Left hindlimb (tissue), 1 donor: Measurements from ENCODE around the gene PCDHGB6.
A peak's percentile ranks its signal among the peaks of the same experiment; 100 is the strongest.
"Not testable (repeated sequence)": the region's sequence is repeated elsewhere in the genome, so short reads cannot be mapped to it uniquely, and the experiment has no call there.

ENCODE experiments used
- DNase-seq: peaks from one replicate; pipeline ENCODE4 v3.0.0-alpha.2; 2018

The PCDHGB6 gene

GRCh38 chr5:141419074-141419880, 11.5 kb downstream of the PCDHGB6 start:
- no peak for DNase-seq

GRCh38 chr5:141420855-141421488, 13.2 kb downstream of the PCDHGB6 start, which contains the start of gene PCDHGA11:
Gene PCDHGA11, plus strand, starts transcription at chr5:141421051. Its CDS starts 177 bp downstream, at chr5:141421228.
- no peak for DNase-seq

- DNase-seq = no peak
These were observed 13.7 kb downstream of the PCDHGB6 start for GRCh38 chr5:141421489-141421855.

DNA sequence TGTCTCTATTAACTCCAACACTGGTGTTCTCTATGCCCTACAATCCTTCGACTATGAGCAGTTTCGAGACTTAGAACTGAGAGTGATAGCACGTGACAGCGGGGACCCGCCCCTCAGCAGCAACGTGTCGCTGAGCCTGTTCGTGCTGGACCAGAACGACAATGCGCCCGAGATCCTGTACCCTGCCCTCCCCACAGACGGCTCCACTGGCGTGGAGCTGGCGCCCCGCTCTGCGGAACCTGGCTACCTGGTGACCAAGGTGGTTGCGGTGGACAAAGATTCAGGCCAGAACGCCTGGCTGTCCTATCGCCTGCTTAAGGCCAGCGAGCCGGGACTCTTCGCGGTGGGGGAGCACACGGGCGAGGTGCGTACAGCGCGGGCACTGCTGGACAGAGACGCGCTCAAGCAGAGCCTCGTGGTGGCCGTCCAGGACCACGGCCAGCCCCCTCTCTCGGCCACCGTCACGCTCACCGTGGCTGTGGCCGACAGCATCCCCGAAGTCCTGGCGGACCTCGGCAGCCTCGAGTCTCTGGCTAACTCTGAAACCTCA, 15.0 kb downstream of the PCDHGB6 start:
- DNase-seq = no peak

DNA sequence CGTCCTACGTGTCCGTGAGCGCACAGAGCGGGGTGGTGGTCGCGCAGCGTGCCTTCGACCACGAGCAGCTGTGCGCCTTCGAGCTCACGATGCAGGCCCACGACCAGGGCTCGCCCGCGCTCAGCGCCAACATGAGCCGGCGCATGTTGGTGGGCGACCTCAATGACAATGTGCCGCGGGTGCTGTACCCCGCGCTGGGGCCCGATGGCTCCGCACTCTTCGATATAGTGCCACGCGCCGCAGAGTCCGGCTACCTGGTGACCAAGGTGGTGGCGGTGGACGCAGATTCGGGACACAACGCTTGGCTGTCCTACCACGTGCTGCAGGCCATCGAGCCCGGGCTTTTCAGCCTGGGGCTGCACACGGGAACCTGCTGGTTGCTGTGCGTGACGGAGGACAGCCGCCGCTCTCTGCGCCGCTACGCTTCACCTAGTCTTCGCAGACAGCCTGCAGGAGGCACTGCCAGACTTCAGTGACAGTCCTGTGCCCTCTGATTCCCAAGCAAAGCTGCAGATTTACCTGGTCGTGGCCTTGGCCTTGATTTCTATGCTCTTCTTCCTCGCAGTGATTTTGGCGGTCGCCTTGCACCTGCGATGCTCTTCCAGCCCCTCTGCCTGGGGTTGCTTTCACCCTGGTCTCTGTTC, 20.1 kb downstream of the PCDHGB6 start:
- DNase-seq = no peak

GRCh38 chr5:141430332-141431113, 22.7 kb downstream of the PCDHGB6 start, which contains the start of gene PCDHGA12:
Gene PCDHGA12, plus strand, starts transcription at chr5:141430507. Its CDS starts 253 bp downstream, at chr5:141430760.
- peak; percentile 48 for DNase-seq

- DNase-seq = no peak
These were observed 23.5 kb downstream of the PCDHGB6 start for GRCh38 chr5:141431286-141431685.

GRCh38 chr5:141432308-141432707, 24.5 kb downstream of the PCDHGB6 start:
- not testable (repeated sequence) for DNase-seq

GRCh38 chr5:141432726-141433125, 24.9 kb downstream of the PCDHGB6 start:
- DNase-seq = not testable (repeated sequence)

DNA sequence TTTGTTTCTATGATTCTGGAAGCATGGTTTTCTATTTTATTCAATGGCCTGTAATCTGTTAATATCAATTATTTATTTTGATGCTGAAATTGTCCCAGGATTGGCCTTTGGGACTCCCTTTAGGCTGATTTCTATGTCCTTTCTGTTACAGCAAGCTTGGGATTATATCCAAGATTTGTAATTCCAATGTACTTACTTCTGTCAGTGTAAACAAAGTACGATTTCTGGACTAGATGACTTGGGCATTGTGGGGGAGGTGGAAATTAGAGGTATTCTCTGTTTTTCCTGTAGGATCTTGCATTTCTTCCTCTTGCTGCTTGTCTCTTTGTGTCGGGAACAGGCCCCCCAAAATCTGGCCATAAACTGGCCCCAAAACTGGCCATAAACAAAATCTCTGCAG, 26.2 kb downstream of the PCDHGB6 start:
- DNase-seq = no peak

DNA sequence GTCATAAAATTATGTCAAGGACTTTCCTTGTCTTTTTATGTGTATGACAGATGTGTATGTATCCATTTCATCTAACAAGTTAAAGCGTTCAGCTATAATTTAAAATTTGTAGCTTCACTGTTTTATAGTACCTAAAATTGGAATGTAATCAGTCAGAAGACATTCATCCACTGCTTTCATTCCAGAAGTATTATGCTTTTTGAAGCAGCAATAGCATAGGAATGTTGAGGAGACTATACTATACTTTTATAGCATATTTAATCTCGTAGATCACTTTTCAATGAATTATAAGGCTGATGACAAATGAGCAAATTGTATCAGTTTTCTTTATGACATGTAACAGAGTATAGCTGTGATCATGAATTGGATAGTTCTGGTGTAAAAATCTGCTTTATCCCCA, 29.4 kb downstream of the PCDHGB6 start:
- no peak for DNase-seq

GRCh38 chr5:141439411-141440141, 31.8 kb downstream of the PCDHGB6 start:
- DNase-seq = no peak

DNA sequence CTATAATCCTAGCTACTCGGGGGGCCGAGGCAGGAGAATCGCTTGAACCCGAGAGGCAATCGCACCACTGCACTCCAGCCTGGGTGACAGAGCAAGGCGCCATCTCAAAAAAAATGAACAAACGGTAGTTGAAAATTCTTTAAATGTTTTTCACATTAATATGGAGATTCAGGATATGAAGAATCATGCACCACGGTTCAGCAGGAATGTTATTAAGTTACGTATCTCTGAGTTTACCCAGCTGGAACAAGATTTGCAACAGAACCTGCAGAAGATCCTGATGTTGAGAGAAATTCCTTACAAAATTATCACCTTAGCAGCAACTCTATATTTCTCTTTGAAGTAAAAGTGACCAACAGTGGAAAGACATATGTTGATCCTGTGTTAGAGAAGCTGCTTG, 32.5 kb downstream of the PCDHGB6 start:
- DNase-seq = no peak

DNA sequence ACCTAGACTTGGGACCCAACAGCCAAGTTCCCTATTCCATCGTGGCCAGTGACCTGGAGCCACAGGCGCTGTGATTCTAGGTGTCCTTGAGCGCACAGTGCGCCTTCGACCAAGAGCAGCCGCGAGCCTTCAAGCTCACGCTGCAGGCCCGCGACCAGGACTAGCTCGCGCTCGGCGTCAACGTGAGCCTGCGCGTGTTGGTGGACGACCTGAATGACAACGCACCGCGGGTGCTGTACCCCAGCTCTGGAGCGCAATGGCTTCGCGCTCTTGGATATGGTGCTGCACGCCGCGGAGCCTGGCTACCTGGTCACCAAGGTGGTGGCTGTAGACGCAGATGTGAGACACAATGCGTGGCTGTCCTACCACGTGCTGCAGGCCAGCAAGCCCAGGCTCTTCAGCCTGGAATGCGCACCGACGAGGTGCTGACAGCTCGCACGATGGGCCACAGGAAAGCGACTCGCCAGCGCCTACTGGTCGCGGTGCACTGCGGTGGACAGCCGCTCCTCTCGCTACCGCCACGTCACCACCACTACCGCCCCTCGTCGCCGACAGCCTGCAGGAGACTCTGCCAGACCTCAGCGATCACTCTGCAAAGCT, 33.9 kb downstream of the PCDHGB6 start:
- DNase-seq = no peak
